Transverse colon (tissue), 4 donors: Measurements from ENCODE around the gene ATP4B. TPM values are rescaled to one million over a fixed set of nuclear protein-coding genes. Genes with fewer than 3 reads are reported as not detected.

Experiments
- DNase-seq: peaks from one replicate; pipeline ENCODE4 v3.0.0-alpha.2; 2019
- H3K27ac ChIP-seq, 4 donors: fragments of 200-600 bp; sonication (generic); 2 replicates each; pipeline ENCODE4 v1.5.1; 2016 to 2018; ENCODE audit warnings: inconsistent platforms in 4 of 4
- H3K27me3 ChIP-seq: fragments of 200-600 bp; sonication (generic); 2 replicates; pipeline ENCODE4 v1.5.1; 2017; ENCODE audit warnings: inconsistent platforms
- H3K36me3 ChIP-seq, 4 donors: fragments of 200-600 bp; sonication (generic); 2 replicates each; pipeline ENCODE4 v1.5.1; 2017 to 2019; ENCODE audit warnings: inconsistent platforms in 4 of 4
- H3K4me1 ChIP-seq, 4 donors: fragments of 200-600 bp; sonication (generic); 2 replicates each; pipeline ENCODE4 v1.5.1; 2017 to 2020; ENCODE audit warnings: inconsistent platforms in 4 of 4
- H3K4me3 ChIP-seq, 4 donors: fragments of 200-600 bp; sonication (generic); 1 replicate in 1 of 4; 2 replicates in 3 of 4; pipeline versions ENCODE4 v1.5.1 to v1.6.1; 2017 to 2019; ENCODE audit warnings: inconsistent platforms in 4 of 4
- H3K9me3 ChIP-seq, 2 donors: fragments of 200-600 bp; sonication (generic); 2 replicates each; pipeline ENCODE4 v1.5.1; 2017 to 2019; ENCODE audit warnings: inconsistent platforms in 2 of 2
- CTCF ChIP-seq, 5 experiments: fragments of 200-600 bp in 3 of 5; fragments of 450-650 bp in 2 of 5; sonication (generic) in 3 of 5; IDR thresholded peaks; 1 replicate in 2 of 5; 2 replicates in 3 of 5; pipeline ENCODE4 v1.5.1; 2016 to 2017; ENCODE audit warnings: antibody characterized with exemption in 5 of 5, inconsistent platforms in 3 of 5, mild to moderate bottlenecking in 2 of 5, moderate library complexity in 1 of 5
- EP300 ChIP-seq: sonication (generic); formaldehyde crosslinking; IDR thresholded peaks from one replicate; pipeline ENCODE4 v1.6.1; 2017; ENCODE audit warnings: antibody characterized with exemption, low read depth
- POLR2A ChIP-seq: fragments of 450-650 bp; IDR thresholded peaks from one replicate; pipeline ENCODE4 v1.6.1; 2016; ENCODE audit warnings: antibody characterized with exemption, mild to moderate bottlenecking, moderate library complexity
- POLR2AphosphoS5 ChIP-seq, 3 donors: sonication (generic); formaldehyde crosslinking; IDR thresholded peaks; one replicate each; pipeline ENCODE4 v1.6.1; 2016; ENCODE audit warnings: antibody characterized with exemption in 3 of 3
- WGBS, 2 donors: methylation state at CpG; one replicate each; pipeline ENCODE4 v1.1.5; 2018; ENCODE audit warnings: low coverage in 1 of 2; 5-methylcytosine and 5-hydroxymethylcytosine counted together
- in situ Hi-C, 4 donors: fragments of 200-750 bp; cut with MboI; loops; one replicate each; pipeline versions ENCODE4 v1.15.0 to v1.15.1; 2017; ENCODE audit warnings: low sequenced_read_pairs in 3 of 4, low pct_ligation_motif_present in 1 of 4, low pct_unique_long_range_greater_than_20kb in 1 of 4
- intact Hi-C: fragments of 100-400 bp; cut with DNase I; formaldehyde crosslinking; loops from one replicate; pipeline ENCODE4 v1.15.1; 2023; ENCODE audit warnings: low total_unique reads
- total RNA-seq, 4 donors: library from RNA; depleted of rRNA; stranded (reverse); fragments of >200 nt; gene quantifications; one replicate each; pipeline ENCODE4 v1.1.0, GENCODE V29; 2016

The ATP4B gene
- total RNA-seq, 4 donors from 2014 or later: not detected

GRCh38 chr13:113604186-113604585 lies 53.8 kb downstream of the ATP4B start:
- no peaks in the 10 kb centered on the region for H3K4me1 ChIP-seq
- in situ Hi-C loops: no loop called here
- intact Hi-C loops: no loop called here

GRCh38 chr13:113603116-113603710 lies 54.8 kb downstream of the ATP4B start:
- in situ Hi-C loops: no loop called here
- H3K27me3 ChIP-seq: no peaks in the 10 kb centered on the region
- no peaks in the 10 kb centered on the region for H3K9me3 ChIP-seq
- no peak overlapping the region for H3K4me3 ChIP-seq
- WGBS, 2 donors: 60 to 93% methylated on average over 4 to 13 of the region's 13 CpGs
- H3K4me1 ChIP-seq: no peaks in the 10 kb centered on the region
- intact Hi-C loops: no loop called here
- TF ChIP-seq CTCF (IDR thresholded peaks at IDR 0.05): no peak
- TF ChIP-seq POLR2AphosphoS5 (IDR thresholded peaks at IDR 0.05): no peak
- no peak for TF ChIP-seq EP300
- no peak for TF ChIP-seq POLR2A
- no peaks in the 10 kb centered on the region for H3K36me3 ChIP-seq
- no peak overlapping the region for H3K27ac ChIP-seq
- no peak for DNase-seq

More at GRCh38 chr13:113604186-113604585, 53.8 kb downstream of the ATP4B start:
- 91% methylated on average over 1 of the region's 1 CpG; no CpG with 5 or more reads in 1 of the 2 donors for WGBS, 2 donors
- H3K9me3 ChIP-seq: no peaks in the 10 kb centered on the region
- no peak for TF ChIP-seq POLR2AphosphoS5 (IDR thresholded peaks at IDR 0.05)
- no peak for TF ChIP-seq EP300
- TF ChIP-seq CTCF (IDR thresholded peaks at IDR 0.05): no peak
- no peak for TF ChIP-seq POLR2A
- no peak for DNase-seq
- H3K27me3 ChIP-seq: no peaks in the 10 kb centered on the region
- no peaks in the 10 kb centered on the region for H3K36me3 ChIP-seq
- no peak overlapping the region for H3K27ac ChIP-seq
- no peak overlapping the region for H3K4me3 ChIP-seq

GRCh38 chr13:113602291-113602988 lies 55.6 kb downstream of the ATP4B start:
- Histone ChIP-seq H3K9me3 (no peaks in the 10 kb centered on the region), H3K36me3 (peaks cover 0 to 3% (median 0%) of the 10 kb centered on the region in 4 donors), H3K4me1 (no peaks in the 10 kb centered on the region), H3K27ac (no peak overlapping the region), H3K4me3 (no peak overlapping the region), H3K27me3 (no peaks in the 10 kb centered on the region)
- DNase-seq: no peak
- intact Hi-C loops (no loop called here), in situ Hi-C loops (no loop called here)
- WGBS, 2 donors: 85 to 92% methylated on average over 8 to 15 of the region's 15 CpGs
- TF ChIP-seq CTCF (IDR thresholded peaks at IDR 0.05) (no peak), POLR2A (no peak), POLR2AphosphoS5 (IDR thresholded peaks at IDR 0.05) (no peak), EP300 (no peak)

- in situ Hi-C loops: no loop called here
- 96 to 100% methylated on average over 5 to 25 of the region's 28 CpGs for WGBS, 2 donors
- H3K4me3 ChIP-seq: no peak overlapping the region
- intact Hi-C loops: no loop called here
- H3K36me3 ChIP-seq: peaks cover 0 to 5% (median 0%) of the 10 kb centered on the region in 4 donors
- no peaks in the 10 kb centered on the region for H3K27me3 ChIP-seq
- no peaks in the 10 kb centered on the region for H3K4me1 ChIP-seq
- TF ChIP-seq CTCF (IDR thresholded peaks at IDR 0.05) (no peak), POLR2AphosphoS5 (IDR thresholded peaks at IDR 0.05) (no peak), EP300 (no peak), POLR2A (no peak)
- DNase-seq: no peak
- H3K27ac ChIP-seq: no peak overlapping the region
- H3K9me3 ChIP-seq: no peaks in the 10 kb centered on the region
These were observed 56.6 kb downstream of the ATP4B start for GRCh38 chr13:113601166-113602070.
